Stimulated activated CD4-positive, alpha-beta T cell treated with anti-CD3 and anti-CD28 coated beads, Interleukin-4, amount 100 ng/mL, for 24 hours (primary cell): ENCODE data around the gene MT1G.
A peak's percentile ranks its signal among the peaks of the same experiment; 100 is the strongest.
"Not testable (repeated sequence)": the region's sequence is repeated elsewhere in the genome, so short reads cannot be mapped to it uniquely, and the experiment has no call there.

ENCODE experiments used
- DNase-seq: peaks from one replicate; pipeline ENCODE4 v3.0.0-alpha.2; 2020

MT1G gene

DNA sequence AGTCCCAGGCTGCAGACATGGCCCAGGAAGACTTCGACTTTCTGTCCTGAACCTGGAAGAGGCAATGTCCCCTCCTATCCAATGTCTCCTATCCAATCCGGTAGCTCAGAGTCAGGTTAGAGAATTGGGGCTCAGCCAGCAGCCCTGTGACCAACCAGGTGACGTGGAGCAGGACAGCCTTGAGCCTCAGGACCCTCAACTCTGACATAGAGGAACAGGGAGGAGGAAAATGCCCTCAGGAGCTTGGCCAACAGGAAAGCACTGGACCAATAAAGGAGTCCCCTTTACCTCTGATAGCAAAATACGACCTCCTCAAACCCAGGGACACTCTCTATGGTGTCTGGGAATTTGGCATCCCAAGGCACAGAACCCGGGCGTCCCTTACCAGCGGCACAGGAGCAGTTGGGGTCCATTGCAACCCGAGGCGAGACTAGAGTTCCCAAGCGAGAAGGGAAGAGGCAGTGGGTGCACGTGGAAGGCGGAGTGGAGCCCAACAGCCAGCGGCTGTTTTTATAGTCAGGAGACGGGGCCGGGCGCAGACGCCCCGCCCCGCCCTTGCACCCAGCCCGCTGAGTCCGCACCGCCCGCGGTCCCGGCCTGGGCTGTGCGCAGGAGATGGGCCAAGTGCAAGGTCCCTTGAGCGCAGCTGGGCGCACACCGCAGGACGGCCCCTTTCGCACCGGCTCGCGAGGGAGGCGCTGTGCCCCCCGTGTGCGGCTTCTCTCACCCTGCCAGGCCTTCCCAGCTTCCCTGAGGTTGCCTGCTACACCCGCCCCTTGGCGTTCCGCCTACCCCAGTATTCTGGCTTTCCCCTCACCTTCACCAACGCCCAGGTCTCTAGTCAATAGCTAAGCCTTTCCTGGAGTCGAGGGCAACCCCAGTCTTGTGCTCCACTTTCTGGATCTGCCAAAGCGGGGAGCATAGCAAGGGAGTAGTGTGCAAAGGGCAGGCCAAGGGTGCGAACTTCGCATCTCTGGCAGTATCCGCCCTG, at the start of gene MT1G:
Gene MT1G, minus strand, starts transcription at position 485 of the 991 bp plus-strand sequence. Its CDS starts 72 bp downstream, at position 413.
- peak; percentile 30 for DNase-seq

DNA sequence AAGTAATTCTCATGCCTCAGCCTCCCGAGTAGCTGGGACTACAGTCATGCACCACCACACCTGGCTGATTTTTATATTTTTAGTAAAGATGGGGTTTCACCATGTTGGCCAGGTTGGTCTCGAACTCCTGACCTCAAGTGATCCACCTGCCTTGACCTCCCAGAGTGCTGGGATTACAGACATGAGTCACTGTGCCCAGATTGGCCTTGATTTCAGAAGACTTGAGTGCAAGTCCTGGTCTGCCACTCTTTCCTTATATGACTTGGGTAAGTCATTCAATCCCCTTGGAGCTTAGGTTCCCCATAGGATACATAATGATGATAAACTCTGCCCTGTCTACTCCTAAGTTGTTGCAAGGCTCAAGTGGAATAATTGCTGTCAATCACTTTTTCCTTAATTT, 49.7 kb upstream of the MT1G start:
- not testable (repeated sequence) for DNase-seq

DNA sequence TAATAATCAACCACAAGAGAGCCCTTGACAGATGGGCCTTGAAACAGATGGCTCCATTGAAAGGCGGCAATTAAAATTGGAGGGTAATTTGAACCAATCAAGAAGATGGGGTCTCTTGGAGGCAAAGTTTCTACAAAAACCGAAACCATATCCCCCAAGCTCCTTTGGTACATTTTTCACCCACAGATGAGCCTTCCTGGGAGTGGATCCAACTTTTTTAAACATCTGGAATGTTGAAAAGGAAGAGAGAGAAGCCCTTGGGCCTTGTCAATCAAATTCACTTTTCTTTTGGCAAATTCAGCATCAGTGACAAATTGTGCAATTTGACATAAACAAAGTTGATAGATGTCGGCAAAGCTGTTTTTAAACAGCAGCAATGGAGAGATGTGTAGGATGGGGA, 48.9 kb upstream of the MT1G start:
- no peak for DNase-seq

DNA sequence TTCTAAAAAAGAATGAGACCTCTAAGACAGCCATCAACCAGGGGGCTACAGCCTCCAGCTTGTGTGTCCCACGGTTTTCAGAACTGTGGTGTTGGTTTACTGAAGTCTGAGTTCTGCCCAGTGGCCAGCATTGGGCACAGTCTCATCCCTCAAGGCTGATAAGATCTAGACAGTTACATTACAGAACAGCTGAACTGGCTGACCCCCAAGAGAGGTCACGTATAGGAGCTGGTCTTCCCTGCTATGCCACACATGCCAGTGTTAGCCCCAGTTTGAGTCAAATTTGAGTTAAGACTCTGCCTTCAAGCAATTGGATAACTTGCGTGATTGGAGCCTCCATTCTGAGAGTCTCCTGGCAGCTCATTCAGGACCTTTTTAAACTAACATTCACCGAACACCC, 47.3 kb upstream of the MT1G start:
- no peak for DNase-seq

DNA sequence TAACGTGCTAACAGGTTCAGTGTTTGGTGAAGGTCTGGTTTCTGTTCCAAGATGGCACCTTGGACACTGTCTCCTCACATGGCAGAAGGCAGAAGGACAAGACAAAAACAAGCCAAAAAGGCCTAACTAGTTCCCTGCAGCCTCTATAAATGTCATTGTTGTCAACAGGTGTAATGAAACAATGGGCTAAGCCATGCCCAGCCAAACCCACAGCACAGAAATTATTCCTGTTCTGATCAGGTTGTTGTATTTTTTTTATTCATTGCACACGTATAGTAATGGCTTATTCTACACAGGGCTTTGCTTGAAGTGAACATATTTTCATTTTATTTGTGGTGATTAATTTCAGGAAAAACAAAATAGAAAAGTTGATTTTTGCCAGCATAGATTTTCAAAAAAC, 45.9 kb upstream of the MT1G start:
- no peak for DNase-seq

DNA sequence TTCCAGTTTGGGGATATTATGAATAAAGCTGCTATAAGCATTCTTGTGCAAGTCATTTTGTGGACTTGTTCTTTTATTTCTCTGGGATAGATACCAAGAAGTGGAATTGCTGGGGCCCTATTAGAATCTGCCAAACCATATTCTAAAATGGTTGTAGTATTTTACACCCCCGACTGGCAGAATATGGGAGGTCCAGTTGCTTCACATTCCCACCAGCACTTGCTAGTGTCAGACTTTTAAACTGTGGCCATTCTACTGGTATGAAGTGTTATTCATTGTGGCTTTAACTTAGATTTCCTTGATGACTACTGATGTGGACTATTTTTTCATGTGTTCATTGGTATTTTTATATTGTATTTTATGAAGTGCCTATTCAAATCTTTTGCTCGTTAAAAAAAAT, 44.0 kb upstream of the MT1G start:
- DNase-seq: no peak

DNA sequence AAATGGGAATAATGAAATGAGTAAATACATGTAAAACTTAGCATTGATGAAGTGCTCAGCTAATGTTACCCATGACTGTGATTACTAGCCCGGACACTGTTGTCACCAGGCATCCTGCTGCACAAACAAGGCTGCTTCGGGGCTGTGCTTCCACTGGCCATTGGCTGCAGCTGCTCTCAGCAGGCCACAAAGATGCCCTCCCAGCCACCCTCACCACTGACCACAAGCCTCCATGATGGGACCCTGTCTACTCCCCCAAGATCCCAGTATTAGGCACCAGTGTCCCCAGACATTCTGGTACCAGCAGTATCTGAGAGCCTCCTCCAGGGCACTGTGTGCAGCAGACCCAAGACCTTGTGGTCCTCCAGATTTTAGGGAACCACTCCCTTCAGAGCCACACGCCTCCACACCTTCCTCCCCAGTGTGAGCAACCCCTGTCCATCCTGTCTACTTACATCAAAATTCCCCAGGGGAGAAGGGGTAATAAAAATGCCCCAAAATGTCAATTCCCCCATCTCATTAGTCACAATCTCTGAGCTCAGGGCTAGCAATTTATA, 42.4 kb upstream of the MT1G start:
- DNase-seq: no peak

DNA sequence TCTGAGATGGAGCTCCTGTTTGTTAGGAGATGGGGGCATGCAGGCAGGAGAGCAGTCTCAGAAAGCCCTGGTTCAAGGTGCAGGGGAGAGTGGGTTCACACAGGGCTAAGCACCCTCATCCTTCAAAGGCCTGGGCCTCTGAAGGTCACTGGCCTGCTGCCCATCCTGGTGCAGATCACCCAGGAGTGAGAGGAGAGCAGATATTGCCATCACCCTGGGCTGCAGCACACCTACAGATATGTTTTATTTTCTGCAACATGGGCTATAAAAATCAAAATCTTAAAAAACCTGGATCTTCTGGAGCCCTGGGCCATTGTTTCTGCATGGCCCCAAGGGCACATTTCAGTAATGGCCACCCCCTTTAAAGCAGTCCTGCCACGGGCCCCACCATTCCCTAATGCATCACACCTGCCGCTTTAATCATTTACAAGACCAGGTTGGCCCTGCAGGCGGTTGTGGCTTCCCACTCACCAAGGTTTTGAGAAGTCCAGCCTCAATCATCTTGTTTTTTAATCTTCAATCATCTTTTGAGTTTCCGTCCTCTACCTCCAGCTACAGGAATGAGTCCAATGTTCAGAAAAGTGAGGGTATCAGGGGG, 41.7 kb upstream of the MT1G start:
- DNase-seq: no peak

DNA sequence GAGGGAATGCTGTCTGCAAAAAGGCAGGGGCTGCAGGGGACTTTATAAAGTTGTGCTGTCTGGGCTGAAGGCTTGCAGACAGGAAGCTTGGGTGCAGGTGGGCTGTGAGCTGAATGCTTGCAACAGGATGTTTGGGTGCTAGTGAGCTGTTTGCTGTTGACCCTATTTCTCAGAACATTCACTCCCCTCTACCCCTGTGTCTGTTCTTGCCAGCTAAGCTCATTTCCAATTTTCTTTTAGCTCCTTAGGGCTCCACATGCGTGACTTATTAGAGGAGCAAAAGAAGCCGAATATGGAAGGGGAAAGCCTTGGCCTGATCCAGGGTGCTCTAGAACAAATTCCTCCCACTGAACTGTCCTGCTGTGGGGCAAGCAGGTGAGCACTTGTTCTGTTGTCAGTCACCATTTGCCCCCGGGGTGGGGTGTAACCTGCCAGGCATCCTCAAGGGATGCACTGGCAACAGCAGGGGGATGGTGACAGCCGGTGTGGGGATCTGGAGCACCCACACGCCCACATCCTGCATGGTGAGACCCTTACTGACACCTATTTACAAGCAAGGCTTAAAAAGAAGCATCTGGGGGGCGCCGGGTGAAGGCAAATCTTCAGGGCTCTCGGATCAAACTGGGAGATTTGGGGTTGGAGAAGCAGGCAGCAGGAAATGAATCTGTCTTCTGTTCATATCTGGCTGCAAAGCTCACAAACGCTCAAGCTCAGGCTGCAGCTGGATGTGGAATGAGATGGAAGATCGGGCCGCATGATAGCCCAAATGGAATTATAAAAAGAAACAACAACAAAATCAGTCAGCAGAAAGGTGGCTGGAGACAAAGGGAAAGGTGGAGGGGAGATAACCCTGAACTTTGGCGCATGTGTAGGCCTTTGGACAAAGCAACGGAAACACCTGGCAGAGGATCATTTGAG, 40.9 kb upstream of the MT1G start:
- no peak for DNase-seq

DNA sequence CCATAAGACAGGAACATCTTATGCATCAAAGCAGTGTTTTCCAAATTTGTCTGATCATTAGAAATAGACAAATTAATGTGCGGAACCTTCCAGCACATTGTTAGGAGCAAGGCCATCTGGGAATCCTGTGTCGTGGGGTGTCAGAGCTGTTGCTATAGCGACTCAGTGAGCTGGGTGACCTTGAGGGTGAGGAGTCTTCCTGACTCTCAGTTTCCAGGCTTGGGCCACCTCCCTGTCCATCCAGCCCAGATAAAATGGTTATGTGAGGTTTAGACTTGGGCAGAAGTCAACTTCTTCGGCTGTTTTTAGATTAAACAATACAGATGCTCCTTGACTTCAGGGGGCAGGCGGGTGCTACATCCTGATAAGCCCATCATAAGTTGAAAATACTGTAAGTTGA, 35.0 kb upstream of the MT1G start:
- no peak for DNase-seq

DNA sequence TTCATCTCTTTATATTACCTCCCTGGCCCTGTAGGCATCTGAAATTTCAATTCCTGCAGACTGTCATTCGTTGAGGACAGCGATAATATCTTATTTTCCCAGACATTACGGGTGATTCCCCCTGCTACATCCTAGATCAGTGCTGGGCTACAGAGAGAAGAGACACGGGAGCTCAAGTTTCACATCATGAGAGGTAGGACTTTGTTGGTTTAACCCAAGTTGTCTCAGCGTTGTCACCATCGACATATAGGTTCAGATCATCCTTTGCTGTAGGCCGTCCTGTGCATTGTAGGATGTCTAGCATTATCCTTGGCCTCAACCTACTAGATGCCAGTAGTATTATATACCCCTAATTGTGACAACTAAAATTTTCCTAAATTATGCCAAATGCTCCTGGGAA, 33.7 kb upstream of the MT1G start:
- no peak for DNase-seq

DNA sequence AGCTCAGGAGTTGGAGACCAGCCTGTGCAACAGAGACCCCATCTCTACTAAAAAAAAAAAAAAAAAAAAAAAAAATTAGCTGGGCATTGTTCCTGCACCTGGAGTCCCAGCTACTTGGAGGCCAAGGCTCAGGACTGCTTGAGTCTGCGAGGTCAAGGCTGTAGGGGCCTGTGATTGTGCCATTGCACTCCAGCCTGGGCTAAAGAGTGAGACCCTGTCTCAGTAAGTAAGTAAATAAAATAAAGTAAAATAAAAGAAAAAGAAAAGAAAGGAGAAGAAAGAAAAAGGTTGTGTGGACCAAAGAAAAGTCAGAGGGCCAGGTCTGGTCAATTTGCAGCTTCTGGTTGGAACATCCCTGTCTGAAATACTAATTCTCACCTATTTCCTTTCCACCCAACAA, 32.8 kb upstream of the MT1G start:
- no peak for DNase-seq

DNA sequence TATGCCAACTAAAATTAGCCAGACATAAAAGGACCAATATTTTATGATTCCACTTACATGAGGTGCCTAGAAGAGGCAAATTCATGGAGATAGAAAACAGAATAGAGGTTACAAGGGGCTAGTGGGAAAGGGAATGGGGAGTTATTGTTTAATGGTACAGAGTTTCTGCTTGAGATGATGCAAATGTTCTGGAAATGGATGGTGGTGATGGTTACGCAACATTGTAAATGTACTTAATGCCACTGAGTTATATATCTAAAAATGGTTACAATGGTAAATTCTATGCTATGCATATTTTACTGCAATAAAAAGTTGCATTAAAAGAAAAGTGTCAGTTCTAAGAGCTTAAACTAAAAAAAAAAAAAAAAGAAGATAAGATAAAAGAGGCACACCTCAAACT, 32.3 kb upstream of the MT1G start:
- DNase-seq: no peak

DNA sequence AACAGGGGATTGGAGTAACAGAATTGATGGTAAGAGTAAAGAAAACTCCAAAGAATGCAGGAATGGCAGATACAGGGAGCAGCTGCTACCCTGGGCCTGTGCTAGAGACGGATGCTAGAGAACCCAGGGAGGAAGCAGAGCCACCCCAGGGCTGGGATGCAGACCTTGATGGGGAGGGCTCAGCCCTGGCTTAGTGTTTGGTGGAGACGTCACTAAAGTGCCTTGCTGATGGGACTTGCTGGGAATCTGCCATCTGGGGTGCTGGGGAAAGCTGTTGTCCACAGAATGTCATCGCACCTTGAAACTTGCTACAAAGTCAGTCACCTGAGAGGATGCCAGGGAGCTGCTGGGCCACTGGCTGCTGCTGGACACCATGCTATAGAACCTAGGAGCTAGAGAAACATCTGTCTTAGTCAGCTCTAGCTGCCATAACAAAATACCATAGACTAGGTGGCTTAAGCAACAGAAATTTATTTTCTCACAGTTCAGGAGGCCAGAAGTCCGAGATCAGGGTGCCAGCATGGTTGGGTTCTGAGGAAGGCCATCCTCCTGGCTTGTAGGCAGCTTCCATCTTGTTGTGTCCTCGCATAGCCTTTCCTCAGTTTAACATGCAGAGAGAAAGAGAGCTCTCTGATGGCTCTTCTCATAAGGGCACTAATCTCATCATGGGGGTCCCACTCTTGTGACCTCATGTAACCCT, 29.7 kb upstream of the MT1G start:
- no peak for DNase-seq

DNA sequence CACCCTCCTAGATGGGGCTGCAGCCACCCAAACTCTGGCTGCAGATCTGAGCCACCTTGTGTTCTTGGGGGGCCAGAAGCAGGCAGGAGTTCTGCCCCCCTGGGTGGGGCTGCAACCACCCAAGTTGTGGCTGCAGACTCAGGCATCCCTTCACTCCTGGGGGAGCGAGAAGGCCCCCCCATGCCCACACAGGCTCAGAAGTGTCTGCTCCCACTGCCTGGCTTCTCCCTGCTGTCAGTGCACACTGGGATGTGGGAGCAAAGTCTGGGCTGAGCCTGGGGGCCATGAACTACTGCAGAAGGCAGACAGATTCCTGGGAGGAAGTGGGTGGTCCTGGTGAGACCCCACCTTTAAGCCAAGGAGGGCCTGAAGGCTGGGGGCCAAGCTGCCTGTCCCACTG, 27.4 kb upstream of the MT1G start:
- DNase-seq: no peak

DNA sequence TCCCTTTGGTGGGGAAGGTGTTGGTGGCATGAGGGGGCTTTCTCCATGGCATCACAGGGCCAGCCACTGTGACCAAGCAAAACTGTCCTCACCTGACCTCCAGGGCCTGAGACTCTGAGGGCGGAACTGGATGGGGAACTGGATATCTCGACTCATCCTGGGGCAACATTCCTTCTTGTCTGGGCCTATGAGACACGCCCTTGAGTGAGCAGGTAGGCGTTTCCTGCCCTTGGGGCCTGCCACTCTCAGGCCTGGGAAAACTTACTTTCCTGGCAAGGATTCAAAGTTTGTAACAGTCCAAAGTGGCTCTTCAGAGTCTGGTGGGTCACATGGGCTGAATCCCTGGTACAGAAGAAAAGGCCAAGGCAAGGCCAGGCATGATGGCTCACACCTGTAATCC, 24.0 kb upstream of the MT1G start:
- no peak for DNase-seq

DNA sequence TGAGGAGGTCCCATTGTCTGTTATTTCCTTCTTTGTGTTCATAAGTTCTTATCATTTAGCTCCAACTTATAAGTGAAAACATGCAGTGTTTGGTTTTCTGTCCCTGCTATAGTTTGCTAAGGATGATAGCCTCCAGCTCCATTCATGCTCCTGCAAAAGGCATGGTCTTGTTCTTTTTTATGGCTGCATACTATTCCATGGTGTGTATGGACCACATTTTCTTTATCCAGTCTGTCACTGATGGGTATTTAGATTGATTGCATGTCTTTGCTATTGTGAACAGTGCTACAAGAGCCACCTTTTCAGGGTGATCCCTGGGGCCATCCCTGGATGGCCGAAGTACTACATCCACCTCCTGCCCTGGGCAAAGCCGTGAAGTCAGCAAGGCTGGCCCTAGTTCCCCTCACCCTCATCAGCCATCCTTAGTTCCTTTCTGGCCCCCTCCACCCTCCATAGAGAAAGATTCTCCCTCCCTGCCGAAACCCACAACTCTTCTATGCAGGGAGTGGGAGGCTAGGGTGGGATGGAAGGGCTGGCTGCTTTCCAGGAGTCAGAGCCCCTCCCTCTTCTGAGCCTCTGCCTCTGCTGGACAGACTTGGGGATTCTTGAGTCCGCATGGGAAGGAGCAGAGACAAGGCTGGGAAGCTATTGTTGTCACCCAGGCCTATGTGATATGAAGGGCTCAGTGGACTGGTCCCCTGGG, 22.7 kb upstream of the MT1G start:
- DNase-seq: no peak

DNA sequence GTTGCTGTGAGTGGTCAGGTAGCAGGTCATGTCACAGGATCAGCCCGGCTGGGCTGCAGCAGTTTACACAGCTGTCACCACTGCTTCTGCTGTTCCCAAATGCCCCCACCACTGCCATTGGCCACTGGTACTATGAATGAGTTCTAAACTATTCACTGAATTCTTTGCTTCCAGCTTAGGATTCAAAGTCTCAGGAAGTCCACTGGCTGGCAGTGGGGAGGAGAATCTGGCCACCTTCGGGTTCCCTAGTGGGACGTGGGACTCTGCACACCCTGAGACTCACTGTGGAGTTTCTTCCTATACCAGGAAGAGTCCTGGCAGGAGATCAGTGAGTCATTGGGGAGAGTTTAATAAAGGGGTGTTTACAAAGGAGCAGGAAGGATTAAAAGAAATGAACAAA, 21.3 kb upstream of the MT1G start:
- DNase-seq: no peak

DNA sequence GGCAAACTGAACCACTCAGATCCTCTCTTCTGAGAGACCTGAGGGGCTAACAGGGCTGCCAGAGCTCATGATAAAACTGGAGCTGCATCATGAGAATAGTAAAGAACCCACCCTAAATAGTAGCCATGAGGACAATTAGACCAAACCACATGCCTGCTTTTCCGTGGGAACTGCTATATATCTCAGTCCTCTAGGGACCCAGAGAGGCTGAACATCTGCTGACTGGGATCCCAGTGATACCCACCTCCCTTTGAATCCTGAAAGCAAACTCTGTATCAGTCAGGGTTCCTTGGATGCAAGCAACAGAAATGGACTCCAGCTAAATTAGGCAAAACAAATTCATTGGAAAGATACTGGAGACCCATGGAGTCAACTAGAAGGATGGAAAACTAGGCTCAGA, 20.9 kb upstream of the MT1G start:
- no peak for DNase-seq

DNA sequence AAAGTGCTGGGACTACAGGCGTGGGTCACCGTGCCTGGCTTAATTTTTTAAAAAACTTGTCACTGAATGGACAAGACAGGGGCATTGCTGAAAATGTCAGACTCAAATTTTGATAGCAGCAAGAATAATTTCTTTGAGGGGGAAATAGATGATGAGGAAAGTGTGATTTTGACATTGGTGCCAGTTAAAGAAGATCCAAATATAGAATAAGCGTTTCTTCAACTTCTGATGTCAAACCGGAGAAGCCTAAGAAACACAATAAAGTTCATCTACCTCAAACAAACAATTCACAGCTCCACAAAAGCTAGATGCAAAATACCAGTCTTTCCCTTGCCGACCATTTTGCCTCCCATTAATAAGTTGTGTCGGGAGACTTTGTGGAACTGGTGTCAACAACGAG, 18.9 kb upstream of the MT1G start:
- DNase-seq: no peak

DNA sequence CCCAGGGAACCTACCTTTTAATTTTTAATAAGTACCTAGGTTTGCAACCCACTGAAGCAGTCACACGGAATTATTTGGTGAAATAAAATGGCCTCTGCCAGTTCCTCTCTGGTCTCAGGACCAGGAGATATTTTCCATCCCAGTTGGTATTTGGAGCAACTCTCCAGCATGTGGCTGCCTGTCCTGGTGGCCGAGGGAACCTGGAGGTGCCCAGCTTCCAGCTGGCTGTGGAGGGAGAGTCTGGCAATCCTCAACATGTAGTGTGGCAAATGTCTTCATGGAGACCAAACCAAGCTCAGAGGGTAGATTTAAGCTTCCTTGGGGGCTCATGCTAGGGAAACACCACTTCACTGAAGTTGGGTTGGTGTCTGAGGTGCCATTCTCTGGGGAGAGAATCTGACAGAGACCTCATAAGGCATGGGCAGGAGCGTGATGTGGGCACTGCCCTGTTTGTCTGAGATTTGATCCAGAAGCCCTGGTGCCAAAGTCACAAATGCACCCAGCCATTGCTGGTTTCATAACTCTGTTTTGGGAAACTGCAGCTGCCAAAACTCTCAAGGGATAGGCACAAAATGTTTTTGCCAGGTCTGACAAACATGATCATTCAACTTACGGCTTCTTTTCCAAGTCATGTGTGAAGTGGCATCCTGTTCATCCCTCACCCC, 17.2 kb upstream of the MT1G start:
- no peak for DNase-seq
